Measurements from ENCODE around the gene CEP164. TPM values are rescaled to one million over a fixed set of nuclear protein-coding genes. Genes with fewer than 3 reads are reported as not detected.

CEP164 gene
- total RNA-seq, 1 donor from 2014 or later = 15.1 TPM

- H3K27me3 ChIP-seq = no peaks in the 10 kb centered on the region
- intact Hi-C loops (cut with DNase I) = no loop called here
- H3K27ac ChIP-seq = no peak overlapping the region
- peaks cover 24 to 46% of the 10 kb centered on the region in 2 donors for H3K36me3 ChIP-seq
- TF ChIP-seq, protein P1, sequence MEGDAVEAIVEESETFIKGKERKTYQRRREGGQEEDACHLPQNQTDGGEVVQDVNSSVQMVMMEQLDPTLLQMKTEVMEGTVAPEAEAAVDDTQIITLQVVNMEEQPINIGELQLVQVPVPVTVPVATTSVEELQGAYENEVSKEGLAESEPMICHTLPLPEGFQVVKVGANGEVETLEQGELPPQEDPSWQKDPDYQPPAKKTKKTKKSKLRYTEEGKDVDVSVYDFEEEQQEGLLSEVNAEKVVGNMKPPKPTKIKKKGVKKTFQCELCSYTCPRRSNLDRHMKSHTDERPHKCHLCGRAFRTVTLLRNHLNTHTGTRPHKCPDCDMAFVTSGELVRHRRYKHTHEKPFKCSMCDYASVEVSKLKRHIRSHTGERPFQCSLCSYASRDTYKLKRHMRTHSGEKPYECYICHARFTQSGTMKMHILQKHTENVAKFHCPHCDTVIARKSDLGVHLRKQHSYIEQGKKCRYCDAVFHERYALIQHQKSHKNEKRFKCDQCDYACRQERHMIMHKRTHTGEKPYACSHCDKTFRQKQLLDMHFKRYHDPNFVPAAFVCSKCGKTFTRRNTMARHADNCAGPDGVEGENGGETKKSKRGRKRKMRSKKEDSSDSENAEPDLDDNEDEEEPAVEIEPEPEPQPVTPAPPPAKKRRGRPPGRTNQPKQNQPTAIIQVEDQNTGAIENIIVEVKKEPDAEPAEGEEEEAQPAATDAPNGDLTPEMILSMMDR (IDR thresholded peaks at IDR 0.05) = no peak
- no peak for DNase-seq (ENCODE audit: low spot score in 2 of 2)
- no peak overlapping the region for H3K4me3 ChIP-seq
- H3K9me3 ChIP-seq = no peaks in the 10 kb centered on the region
- H3K4me1 ChIP-seq = no peaks in the 10 kb centered on the region
Measured at GRCh38 chr11:117337076-117337475, 9.4 kb downstream of the CEP164 start.

- no peak for DNase-seq (ENCODE audit: low spot score in 2 of 2)
- Histone ChIP-seq H3K27me3 (no peaks in the 10 kb centered on the region), H3K4me3 (no peak overlapping the region), H3K27ac (no peak overlapping the region), H3K36me3 (peaks cover 32 to 56% of the 10 kb centered on the region in 2 donors), H3K9me3 (no peaks in the 10 kb centered on the region), H3K4me1 (no peaks in the 10 kb centered on the region)
- intact Hi-C loops (cut with DNase I) = no loop called here
- TF ChIP-seq, protein P1 (IDR thresholded peaks at IDR 0.05) = no peak
Measured at GRCh38 chr11:117345039-117345438, 17.4 kb downstream of the CEP164 start.

GRCh38 chr11:117354550-117354949, 26.9 kb downstream of the CEP164 start:
- DNase-seq (ENCODE audit: low spot score in 2 of 2) = no peak
- TF ChIP-seq, protein P1 (IDR thresholded peaks at IDR 0.05) = no peak
- Histone ChIP-seq H3K27me3 (no peaks in the 10 kb centered on the region), H3K9me3 (no peaks in the 10 kb centered on the region), H3K36me3 (peaks cover 42 to 67% of the 10 kb centered on the region in 2 donors), H3K27ac (no peak overlapping the region), H3K4me1 (no peaks in the 10 kb centered on the region), H3K4me3 (no peak overlapping the region)
- intact Hi-C loops (cut with DNase I) = no loop called here

GRCh38 chr11:117356126-117356890, 28.7 kb downstream of the CEP164 start:
- no peaks in the 10 kb centered on the region for H3K27me3 ChIP-seq
- intact Hi-C loops (cut with DNase I) = no loop called here
- H3K27ac ChIP-seq = no peak overlapping the region
- H3K4me1 ChIP-seq = no peaks in the 10 kb centered on the region
- H3K4me3 ChIP-seq = no peak overlapping the region
- peaks cover 44 to 80% of the 10 kb centered on the region in 2 donors for H3K36me3 ChIP-seq
- H3K9me3 ChIP-seq = no peaks in the 10 kb centered on the region
- no peak for DNase-seq (ENCODE audit: low spot score in 2 of 2)
- TF ChIP-seq, protein P1 (IDR thresholded peaks at IDR 0.05) = no peak

DNA sequence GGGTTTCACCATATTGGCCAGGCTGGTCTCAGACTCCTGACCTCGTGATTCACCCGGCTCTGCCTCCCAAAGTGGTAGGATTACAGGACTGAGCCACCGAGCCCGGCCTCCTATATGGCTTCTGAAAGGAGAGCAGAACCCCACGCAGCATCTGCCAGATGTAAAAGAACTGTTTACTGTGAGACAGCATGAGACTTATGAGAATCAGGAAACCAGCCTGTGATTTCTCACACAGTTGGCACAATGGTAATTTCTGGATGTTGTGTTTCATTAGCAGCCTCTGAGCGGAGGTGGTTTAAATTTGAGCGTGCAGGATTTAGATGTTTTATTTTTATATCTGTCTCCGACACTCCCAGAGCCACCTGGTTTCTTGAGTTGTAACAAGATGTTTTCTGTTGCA, 33.8 kb downstream of the CEP164 start:
- no peak overlapping the region for H3K27ac ChIP-seq
- peaks cover 47 to 73% of the 10 kb centered on the region in 2 donors for H3K36me3 ChIP-seq
- intact Hi-C loops (cut with DNase I) = no loop called here
- no peak overlapping the region for H3K4me3 ChIP-seq
- TF ChIP-seq, protein P1 (IDR thresholded peaks at IDR 0.05) = no peak
- H3K9me3 ChIP-seq = no peaks in the 10 kb centered on the region
- DNase-seq (ENCODE audit: low spot score in 2 of 2) = no peak
- no peaks in the 10 kb centered on the region for H3K4me1 ChIP-seq
- no peaks in the 10 kb centered on the region for H3K27me3 ChIP-seq
